Activated naive CD4-positive, alpha-beta T cell treated with Interleukin-2 at 50 U/mL for 16 hours (primary cell): Measurements from ENCODE around the gene ADAMTS16.

Source experiments
- DNase-seq: peaks from one replicate; pipeline ENCODE4 v3.0.0-alpha.2; 2020

ADAMTS16 gene

GRCh38 chr5:5293029-5293428 lies 152.9 kb downstream of the ADAMTS16 start:
- no peak for DNase-seq

- DNase-seq = no peak
Observed at GRCh38 chr5:5294429-5294828, 154.3 kb downstream of the ADAMTS16 start.

GRCh38 chr5:5295351-5295750 lies 155.2 kb downstream of the ADAMTS16 start:
- no peak for DNase-seq

- DNase-seq = no peak
Observed at GRCh38 chr5:5296051-5296450, 155.9 kb downstream of the ADAMTS16 start.

- DNase-seq = no peak
Observed at GRCh38 chr5:5297432-5298067, 157.4 kb downstream of the ADAMTS16 start.

GRCh38 chr5:5298068-5298633 lies 158.0 kb downstream of the ADAMTS16 start:
- DNase-seq = no peak

- no peak for DNase-seq
Observed at GRCh38 chr5:5298841-5299541, 158.9 kb downstream of the ADAMTS16 start.

- DNase-seq = no peak
Observed at GRCh38 chr5:5301176-5301575, 161.0 kb downstream of the ADAMTS16 start.

GRCh38 chr5:5302201-5302600 lies 162.1 kb downstream of the ADAMTS16 start:
- no peak for DNase-seq

- no peak for DNase-seq
Observed at GRCh38 chr5:5303242-5303641, 163.1 kb downstream of the ADAMTS16 start.

- no peak for DNase-seq
Observed at GRCh38 chr5:5304361-5305020, 164.4 kb downstream of the ADAMTS16 start.

- DNase-seq = no peak
Observed at GRCh38 chr5:5306696-5307095, 166.6 kb downstream of the ADAMTS16 start.

GRCh38 chr5:5308319-5308718 lies 168.2 kb downstream of the ADAMTS16 start:
- no peak for DNase-seq

GRCh38 chr5:5309645-5310044 lies 169.5 kb downstream of the ADAMTS16 start:
- DNase-seq = no peak

GRCh38 chr5:5313101-5313635 lies 173.0 kb downstream of the ADAMTS16 start:
- no peak for DNase-seq

- DNase-seq = no peak
Observed at GRCh38 chr5:5314166-5314565, 174.0 kb downstream of the ADAMTS16 start.

- DNase-seq = no peak
Observed at GRCh38 chr5:5314626-5315025, 174.5 kb downstream of the ADAMTS16 start.

GRCh38 chr5:5315068-5315980 lies 175.2 kb downstream of the ADAMTS16 start:
- DNase-seq = no peak

GRCh38 chr5:5316334-5316733 lies 176.2 kb downstream of the ADAMTS16 start:
- no peak for DNase-seq

- DNase-seq = no peak
Observed at GRCh38 chr5:5317976-5318375, 177.8 kb downstream of the ADAMTS16 start.

- no peak for DNase-seq
Observed at GRCh38 chr5:5318426-5319190, 178.5 kb downstream of the ADAMTS16 start.
